ENCODE results near the gene ZBTB4. TPM values are rescaled to one million over a fixed set of nuclear protein-coding genes. Genes with fewer than 3 reads are reported as not detected.

ZBTB4 gene
- total RNA-seq, 1 experiment from 2014 or later: 15.5 TPM

DNA sequence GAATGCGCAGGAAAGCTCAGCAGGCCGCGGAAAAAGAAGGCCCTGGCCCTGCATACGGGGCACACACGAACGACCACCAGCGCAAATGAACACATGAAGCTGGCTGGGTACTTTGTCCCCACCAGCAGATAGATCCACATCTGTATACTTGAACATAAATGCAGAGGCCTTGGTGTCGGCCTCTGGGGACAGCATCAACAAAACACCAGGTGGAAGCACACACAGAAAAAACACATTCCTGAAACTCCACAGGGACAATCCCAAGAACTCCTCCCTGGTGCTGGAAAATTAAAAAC lies 606 bp upstream of the ZBTB4 start:
- Mint-ChIP-seq H3K4me1 (ENCODE audit: low read depth, unreplicated experiment) (peaks cover 35% of the 10 kb centered on the region), H3K36me3 (ENCODE audit: insufficient read depth, unreplicated experiment) (peaks cover 43% of the 10 kb centered on the region), H3K27ac (ENCODE audit: unreplicated experiment) (peak overlapping the region; percentile 96), H3K4me3 (ENCODE audit: unreplicated experiment) (peak overlapping the region; percentile 86), H3K27me3 (ENCODE audit: insufficient read depth, unreplicated experiment) (no peaks in the 10 kb centered on the region), H3K9me3 (ENCODE audit: unreplicated experiment) (no peaks in the 10 kb centered on the region)
- DNase-seq: no peak
- no TSS peak for BruUV-seq (replicated peaks)
- no peak for TF ChIP-seq CTCF (IDR thresholded peaks at IDR 0.05; ENCODE audit: insufficient read depth in 1 of 2, low read depth in 1 of 2, low read length in 1 of 2, severe bottlenecking in 1 of 2, unreplicated experiment in 1 of 2)
- H3K4me1 ChIP-seq: peaks cover 23% of the 10 kb centered on the region
- peak overlapping the region; percentile 69 for H3K4me3 ChIP-seq (ENCODE audit: low read depth, low read length)
- intact Hi-C loops (cut with micrococcal nuclease; ENCODE audit: unreplicated experiment): loop anchor here (2.0 to 5.0 kb wide), 3 partner anchors 25 to 173 kb away; partner anchors contain the start of gene EIF5A
- H3K36me3 ChIP-seq (ENCODE audit: control insufficient read depth, insufficient read depth, low read length): no peaks in the 10 kb centered on the region
- ChIA-PET CTCF (no interaction called here), POLR2A (interaction anchor here (0.5 to 1.4 kb wide), 4 partner anchors 34 to 68 kb away, joined by 3 to 4 read pairs (median 3); no protein-coding TSS in a partner anchor)
- no peaks in the 10 kb centered on the region for H3K27me3 ChIP-seq (replicated peaks; ENCODE audit: control insufficient read depth, insufficient read depth, low read length)
- no peaks in the 10 kb centered on the region for H3K9me3 ChIP-seq

GRCh38 chr17:7478276-7479212 lies 887 bp downstream of the ZBTB4 start:
- BruUV-seq (replicated peaks): no TSS peak
- POLR2A ChIA-PET: no interaction called here
- peaks cover 23% of the 10 kb centered on the region for H3K4me1 ChIP-seq
- CTCF ChIA-PET: no interaction called here
- Mint-ChIP-seq H3K4me1 (ENCODE audit: low read depth, unreplicated experiment) (peaks cover 35% of the 10 kb centered on the region), H3K27me3 (ENCODE audit: insufficient read depth, unreplicated experiment) (no peaks in the 10 kb centered on the region), H3K9me3 (ENCODE audit: unreplicated experiment) (no peaks in the 10 kb centered on the region), H3K36me3 (ENCODE audit: insufficient read depth, unreplicated experiment) (peaks cover 28% of the 10 kb centered on the region), H3K4me3 (ENCODE audit: unreplicated experiment) (peak overlapping the region; percentile 70), H3K27ac (ENCODE audit: unreplicated experiment) (peak overlapping the region; percentile 66)
- no peaks in the 10 kb centered on the region for H3K9me3 ChIP-seq
- no peaks in the 10 kb centered on the region for H3K36me3 ChIP-seq (ENCODE audit: control insufficient read depth, insufficient read depth, low read length)
- peak; percentile 9 to 44 for DNase-seq
- TF ChIP-seq CTCF (IDR thresholded peaks at IDR 0.05; ENCODE audit: insufficient read depth in 1 of 2, low read depth in 1 of 2, low read length in 1 of 2, severe bottlenecking in 1 of 2, unreplicated experiment in 1 of 2): no peak
- H3K4me3 ChIP-seq (ENCODE audit: low read depth, low read length): peak overlapping the region; percentile 64
- H3K27me3 ChIP-seq (replicated peaks; ENCODE audit: control insufficient read depth, insufficient read depth, low read length): no peaks in the 10 kb centered on the region
- intact Hi-C loops (cut with micrococcal nuclease; ENCODE audit: unreplicated experiment): loop anchor here (5.0 kb wide), 1 partner anchor 126 kb away; the partner anchor contains the start of gene KCTD11

DNA sequence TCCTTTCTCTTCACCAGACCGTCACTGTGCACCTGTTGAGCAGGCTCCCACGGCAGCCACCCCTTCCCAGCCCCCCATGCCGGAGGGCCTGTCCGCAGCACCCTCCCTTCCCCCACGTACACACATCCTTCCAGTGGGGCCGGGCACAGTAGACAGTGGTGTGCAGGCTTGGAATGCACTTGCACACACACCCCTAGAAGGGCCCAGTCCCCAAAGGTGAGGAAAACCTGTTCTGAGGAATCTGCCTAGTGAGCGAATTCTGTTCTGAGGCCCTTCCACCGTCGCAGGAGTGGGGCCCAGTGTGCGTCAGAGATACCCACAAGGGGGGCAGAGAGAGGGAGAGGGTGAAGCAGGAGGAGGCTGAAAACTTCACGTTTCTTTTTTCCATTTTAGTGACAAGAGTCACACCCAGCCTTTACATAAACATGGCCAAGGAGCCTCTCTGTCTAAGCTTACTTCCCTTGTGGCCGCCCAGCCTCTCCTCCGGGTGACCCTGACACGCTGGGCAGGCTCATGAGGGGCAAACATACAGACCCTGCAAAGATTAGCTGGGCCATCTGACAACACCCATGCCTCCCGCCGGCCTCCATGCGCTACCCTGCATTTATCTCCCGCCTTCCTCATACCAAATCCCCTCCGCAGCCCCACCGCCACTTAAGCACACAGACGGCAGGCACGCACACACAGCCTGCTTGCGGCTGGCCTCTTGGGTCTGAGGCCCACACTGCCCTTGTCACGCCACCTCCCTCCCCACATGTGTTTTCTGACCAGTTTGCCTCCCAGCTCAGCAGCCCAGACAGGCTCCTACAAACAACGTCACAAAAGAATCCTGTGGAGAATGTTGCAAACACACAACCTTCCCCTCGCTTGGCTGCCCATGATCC lies 1.8 kb downstream of the ZBTB4 start:
- no TSS peak for BruUV-seq (replicated peaks)
- no peak for TF ChIP-seq CTCF (IDR thresholded peaks at IDR 0.05; ENCODE audit: insufficient read depth in 1 of 2, low read depth in 1 of 2, low read length in 1 of 2, severe bottlenecking in 1 of 2, unreplicated experiment in 1 of 2)
- H3K36me3 ChIP-seq (ENCODE audit: control insufficient read depth, insufficient read depth, low read length): no peaks in the 10 kb centered on the region
- H3K27me3 ChIP-seq (replicated peaks; ENCODE audit: control insufficient read depth, insufficient read depth, low read length): no peaks in the 10 kb centered on the region
- H3K9me3 Mint-ChIP-seq (ENCODE audit: unreplicated experiment): no peaks in the 10 kb centered on the region
- POLR2A ChIA-PET: no interaction called here
- CTCF ChIA-PET: no interaction called here
- H3K9me3 ChIP-seq: no peaks in the 10 kb centered on the region
- H3K4me3 Mint-ChIP-seq (ENCODE audit: unreplicated experiment): peak overlapping the region; percentile 70
- peak overlapping the region; percentile 66 for H3K27ac Mint-ChIP-seq (ENCODE audit: unreplicated experiment)
- intact Hi-C loops (cut with micrococcal nuclease; ENCODE audit: unreplicated experiment): loop anchor here (5.0 kb wide), 1 partner anchor 125 kb away; the partner anchor contains the start of gene KCTD11
- H3K4me3 ChIP-seq (ENCODE audit: low read depth, low read length): peak overlapping the region; percentile 64
- peaks cover 23% of the 10 kb centered on the region for H3K4me1 ChIP-seq
- H3K27me3 Mint-ChIP-seq (ENCODE audit: insufficient read depth, unreplicated experiment): no peaks in the 10 kb centered on the region
- peak; percentile 57 to 58 for DNase-seq
- peaks cover 26% of the 10 kb centered on the region for H3K36me3 Mint-ChIP-seq (ENCODE audit: insufficient read depth, unreplicated experiment)
- peaks cover 35% of the 10 kb centered on the region for H3K4me1 Mint-ChIP-seq (ENCODE audit: low read depth, unreplicated experiment)
